NCI-H1092 (cell line): ENCODE results near the gene TTC1.
"Not testable (repeated sequence)": the region's sequence is repeated elsewhere in the genome, so short reads cannot be mapped to it uniquely, and the experiment has no call there.

Experiments
- DNase-seq: peaks from one replicate; lab custom pipeline; 2025; lab: John Stamatoyannopoulos, UW

The TTC1 gene

GRCh38 chr5:160008877-160009590 is at the start of gene TTC1:
TTC1 (plus strand) TSS chr5:160009139; CDS start chr5:160010529, 1,390 bp downstream.
- peak; percentile 97 for DNase-seq

GRCh38 chr5:159961176-159962160 is 47.5 kb upstream of the TTC1 start:
- DNase-seq, result no peak

GRCh38 chr5:159962214-159962613 is 46.7 kb upstream of the TTC1 start:
- DNase-seq, result no peak

- DNase-seq, result no peak
Measured at GRCh38 chr5:159963935-159964334, 45.0 kb upstream of the TTC1 start.

GRCh38 chr5:159965031-159965837 is 43.7 kb upstream of the TTC1 start:
- peak; percentile 2 for DNase-seq

- not testable (repeated sequence) for DNase-seq
Measured at GRCh38 chr5:159965838-159966128, 43.2 kb upstream of the TTC1 start.

GRCh38 chr5:159969966-159970365 is 39.0 kb upstream of the TTC1 start:
- no peak for DNase-seq

- no peak for DNase-seq
Measured at GRCh38 chr5:159971038-159971437, 37.9 kb upstream of the TTC1 start.

- no peak for DNase-seq
Measured at GRCh38 chr5:159971514-159971913, 37.4 kb upstream of the TTC1 start.

- peak; percentile 4 for DNase-seq
Measured at GRCh38 chr5:159971931-159972461, 36.9 kb upstream of the TTC1 start.

GRCh38 chr5:159972538-159973362 is 36.2 kb upstream of the TTC1 start:
- no peak for DNase-seq

- no peak for DNase-seq
Measured at GRCh38 chr5:159975462-159976019, 33.4 kb upstream of the TTC1 start.

- DNase-seq, result no peak
Measured at GRCh38 chr5:159976921-159977320, 32.0 kb upstream of the TTC1 start.

- DNase-seq, result no peak
Measured at GRCh38 chr5:159978358-159978757, 30.6 kb upstream of the TTC1 start.

GRCh38 chr5:159982421-159983173 is 26.3 kb upstream of the TTC1 start:
- no peak for DNase-seq

GRCh38 chr5:159987031-159987674 is 21.8 kb upstream of the TTC1 start:
- peak; percentile 50 for DNase-seq

- no peak for DNase-seq
Measured at GRCh38 chr5:159990506-159990905, 18.4 kb upstream of the TTC1 start.

GRCh38 chr5:159992566-159992965 is 16.4 kb upstream of the TTC1 start:
- no peak for DNase-seq

- DNase-seq, result no peak
Measured at GRCh38 chr5:159993194-159993593, 15.7 kb upstream of the TTC1 start.

- DNase-seq, result no peak
Measured at GRCh38 chr5:159995907-159996306, 13.0 kb upstream of the TTC1 start.
